GM10847 (cell line): Measurements from ENCODE around the gene CCDC74B.
"Not testable (repeated sequence)": the region's sequence is repeated elsewhere in the genome, so short reads cannot be mapped to it uniquely, and the experiment has no call there.

ENCODE experiments used
- POLR2A ChIP-seq: IDR thresholded peaks from 2 replicates; pipeline ENCODE4 v1.6.1; 2011; ENCODE audit not compliant: insufficient read length; ENCODE audit errors: extremely low read depth

The CCDC74B gene

DNA sequence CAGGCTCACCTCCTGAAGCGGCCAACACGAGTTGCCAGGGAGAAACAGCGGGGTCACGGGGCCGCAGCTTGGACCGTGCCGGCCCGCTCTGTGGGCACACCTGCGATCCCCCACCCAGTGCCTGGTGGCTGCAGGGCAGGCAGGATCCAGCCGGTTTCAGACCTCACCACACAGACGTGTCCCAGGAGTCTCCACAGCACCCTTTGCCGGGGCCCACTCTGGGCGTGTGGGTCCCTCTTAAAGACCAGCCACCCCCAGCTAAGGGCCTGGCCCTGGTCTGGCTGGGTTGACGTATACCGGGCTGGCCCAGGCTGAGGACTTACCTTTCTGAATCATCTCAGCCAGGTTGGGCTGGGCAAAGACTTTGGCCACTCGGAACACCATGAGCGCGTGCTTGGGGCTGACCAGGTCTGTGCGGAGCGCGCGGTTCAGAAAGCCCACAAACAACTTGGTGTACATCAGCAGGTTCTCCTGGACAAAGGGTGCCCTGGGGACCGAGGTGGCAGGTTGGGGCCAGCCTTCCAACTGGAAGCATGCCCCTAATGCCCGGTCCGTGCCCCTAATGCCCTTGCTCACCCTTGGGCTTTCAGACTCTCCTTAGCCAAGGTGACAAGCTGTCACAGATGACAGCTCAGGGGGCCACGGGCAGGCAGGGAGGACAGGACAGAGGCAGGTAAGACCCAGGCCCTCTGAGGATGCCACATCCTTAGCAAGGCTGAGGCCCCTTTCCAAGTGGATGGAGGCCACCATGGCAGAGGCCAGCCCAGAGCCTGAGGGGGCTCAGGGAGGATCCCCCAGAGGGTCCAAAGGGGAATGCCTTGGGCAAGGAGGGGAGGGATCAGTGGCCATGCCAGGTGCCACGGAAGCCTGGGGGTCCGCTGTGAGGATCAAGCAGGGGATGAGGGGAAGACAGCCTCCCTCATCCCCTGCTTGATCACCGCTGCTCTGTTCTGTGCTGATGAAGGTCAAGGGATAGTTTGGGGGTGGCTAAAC is 10.2 kb upstream of the CCDC74B start:
- no peak for TF ChIP-seq POLR2A

DNA sequence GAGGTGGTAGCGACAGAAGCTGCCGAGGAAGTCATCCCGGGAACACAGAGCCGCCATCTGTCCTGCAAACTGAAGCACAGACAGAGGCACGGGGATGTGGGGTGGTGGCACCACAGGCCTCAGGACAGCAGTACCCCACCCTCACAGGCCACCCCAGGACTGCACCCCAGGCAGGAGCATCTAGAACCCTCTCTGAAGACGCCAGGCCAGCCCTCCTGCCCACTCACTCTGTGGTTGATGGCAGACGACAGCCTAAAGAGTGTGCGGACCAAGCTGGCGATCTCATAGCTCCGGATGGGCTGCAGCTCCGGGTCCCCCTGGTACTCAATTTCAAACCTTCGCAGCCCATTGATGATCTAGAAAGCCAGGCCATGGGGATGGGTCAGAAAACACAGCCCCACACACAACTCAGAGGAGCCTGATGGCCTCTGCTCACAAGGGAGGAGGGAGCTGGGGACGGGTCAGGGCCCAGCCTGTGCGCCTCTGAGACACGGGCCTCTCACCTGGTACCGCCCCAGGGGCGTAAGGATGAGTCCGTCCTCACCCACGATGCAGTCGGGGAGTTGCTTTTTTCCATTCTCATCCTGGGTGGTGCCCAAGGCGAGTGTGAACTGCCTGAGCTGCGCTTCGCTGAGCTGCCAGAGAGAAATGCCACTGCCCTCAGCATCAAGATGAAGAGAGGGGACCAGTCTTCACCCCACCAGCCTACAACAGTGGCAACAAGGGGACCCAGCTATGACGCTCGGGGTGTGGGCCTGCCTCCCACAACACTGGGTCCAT is 8.1 kb upstream of the CCDC74B start:
- no peak for TF ChIP-seq POLR2A

DNA sequence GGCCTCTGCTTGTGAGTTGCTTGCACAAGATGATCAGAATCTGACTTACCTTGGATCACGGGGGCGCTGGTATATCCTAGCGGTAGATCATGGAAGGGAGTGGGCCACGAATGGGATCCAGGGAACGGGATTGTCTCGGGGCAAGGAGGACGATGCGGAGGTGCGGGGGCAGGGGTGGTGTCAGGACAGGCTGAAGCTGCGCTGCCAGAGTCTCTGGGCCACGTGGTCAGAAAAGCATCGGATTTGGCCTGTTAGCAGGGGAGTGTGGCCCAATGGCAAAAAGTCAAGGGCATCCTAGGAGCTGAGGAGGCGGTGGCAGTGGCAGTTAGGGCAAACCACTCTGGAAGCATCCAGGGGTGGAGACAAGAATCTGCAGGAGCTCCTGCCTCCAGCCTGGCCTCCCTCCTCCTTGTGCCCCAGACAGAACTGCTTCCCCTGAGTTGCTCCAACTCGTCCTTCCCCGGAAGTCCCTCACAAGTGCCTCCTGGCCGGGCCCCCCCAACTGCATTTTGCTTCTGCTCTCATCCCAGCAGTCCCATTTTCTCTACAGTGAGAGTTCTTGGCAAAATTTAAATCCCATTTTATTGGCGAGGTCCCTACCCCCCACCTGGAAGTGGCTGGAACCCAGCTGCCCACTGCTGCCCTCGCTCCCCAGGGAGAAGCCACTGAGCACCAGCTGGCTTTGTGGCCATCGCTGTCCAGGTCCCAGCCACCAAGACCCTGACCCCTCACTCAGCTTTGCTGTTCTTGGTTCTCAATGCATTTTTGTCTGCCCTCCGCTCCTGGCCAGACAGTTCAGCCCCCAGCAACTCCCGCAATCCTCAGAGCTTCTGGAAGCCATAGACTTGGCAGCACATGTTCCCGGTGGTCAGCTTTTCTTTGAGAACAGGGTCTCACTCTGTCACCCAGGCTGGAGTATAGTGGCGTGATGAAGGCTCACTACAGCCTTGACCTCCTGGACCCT is 5.6 kb upstream of the CCDC74B start:
- TF ChIP-seq POLR2A, result no peak

DNA sequence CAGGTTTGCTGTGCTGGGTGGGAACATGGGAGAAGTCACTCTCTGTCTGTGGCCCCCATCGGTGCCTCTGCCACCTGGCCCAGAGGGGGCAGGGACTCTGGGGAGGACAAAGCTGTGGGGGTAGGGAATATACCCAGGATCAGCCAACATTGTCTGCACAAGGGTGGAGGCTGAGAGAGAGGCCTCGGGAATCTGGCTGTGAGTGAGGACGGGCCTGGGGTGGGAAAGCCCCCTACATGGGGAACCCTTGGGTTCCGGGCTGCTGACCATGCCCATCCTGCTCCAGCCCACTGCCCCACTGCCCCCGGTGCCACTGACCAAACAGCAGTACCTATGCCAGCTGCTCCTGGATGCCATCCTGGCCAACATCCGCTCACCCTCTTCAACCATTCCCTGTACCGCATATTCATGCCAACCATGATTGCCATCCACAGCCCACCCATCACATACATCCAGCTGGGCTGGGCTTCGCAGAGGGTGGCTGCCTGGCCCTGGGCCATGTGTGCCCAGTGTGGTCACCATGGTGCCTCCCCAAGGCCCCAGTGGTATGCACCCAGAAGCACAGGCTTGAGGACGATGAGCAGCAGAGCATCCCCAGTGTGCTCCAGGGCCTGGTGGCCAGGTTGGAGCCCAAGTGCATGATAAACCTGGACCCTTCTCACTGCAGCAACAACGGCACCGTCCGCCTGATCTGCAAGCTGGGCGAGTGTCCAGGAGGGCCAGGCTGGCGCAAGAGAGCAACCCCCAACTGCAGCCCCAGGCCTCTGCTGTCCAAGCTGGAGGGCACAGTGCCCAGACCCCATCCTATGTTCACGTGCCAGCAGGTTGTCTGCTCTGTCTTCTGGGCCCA is 9.0 kb downstream of the CCDC74B start:
- TF ChIP-seq POLR2A, result no peak

GRCh38 chr2:130129120-130129829 is 15.6 kb downstream of the CCDC74B start, which contains the start of gene POTEF:
Gene POTEF (minus strand): TSS chr2:130129222. CDS start chr2:130120515, 8,707 bp downstream.
- TF ChIP-seq POLR2A, result not testable (repeated sequence)
